K562 (cell line): Measurements from ENCODE around the gene SPEG. TPM values are rescaled to one million over a fixed set of nuclear protein-coding genes. Genes with fewer than 3 reads are reported as not detected.

Experiments used
- ADNP ChIP-seq: fragments of 200-800 bp; sonication (Bioruptor generic); IDR thresholded peaks from 2 replicates; pipeline ENCODE4 v1.6.1; 2016; ENCODE audit warnings: missing genetic modification characterization, missing compliant biosample characterization
- C11orf30 ChIP-seq: fragments of 450-650 bp; IDR thresholded peaks from 2 replicates; pipeline ENCODE4 v1.6.1; 2016; ENCODE audit warnings: low read depth, mild to moderate bottlenecking
- DPF2 ChIP-seq: fragments of 450-650 bp; IDR thresholded peaks from 2 replicates; pipeline ENCODE4 v1.6.1; 2016
- FIP1L1 ChIP-seq: fragments of 200-400 bp; formaldehyde crosslinking; IDR thresholded peaks from 2 replicates; pipeline ENCODE4 v1.6.1; 2018; ENCODE audit warnings: mild to moderate bottlenecking, low read depth, low read length; ENCODE audit not compliant: poor library complexity, severe bottlenecking
- GATAD2B ChIP-seq: fragments of 450-650 bp; IDR thresholded peaks from 2 replicates; pipeline ENCODE4 v1.6.1; 2017; ENCODE audit warnings: mild to moderate bottlenecking, borderline replicate concordance
- GTF2A2 ChIP-seq: IDR thresholded peaks from 2 replicates; pipeline ENCODE4 v1.6.1; 2016; ENCODE audit warnings: mild to moderate bottlenecking, missing genetic modification characterization, missing compliant biosample characterization
- HCFC1 ChIP-seq: IDR thresholded peaks from 2 replicates; pipeline ENCODE4 v1.6.1; 2012; ENCODE audit warnings: low read depth, low read length, improper control_type of control experiment
- HMGXB4 ChIP-seq: sonication (generic); formaldehyde crosslinking; IDR thresholded peaks from 2 replicates; pipeline ENCODE4 v1.8.1; 2023; ENCODE audit warnings: mild to moderate bottlenecking, missing genetic modification reagents
- HNRNPK ChIP-seq: fragments of 200-400 bp; formaldehyde crosslinking; IDR thresholded peaks from one replicate; pipeline ENCODE4 v1.6.1; 2018; ENCODE audit warnings: mild to moderate bottlenecking, low read depth, low read length; ENCODE audit not compliant: poor library complexity, severe bottlenecking
- MEF2A ChIP-seq: IDR thresholded peaks from 2 replicates; pipeline ENCODE4 v1.6.1; 2011; ENCODE audit warnings: low read depth, mild to moderate bottlenecking, low read length, moderate library complexity; ENCODE audit not compliant: control insufficient read depth
- NCOA2 ChIP-seq, 2 experiments: fragments of 450-650 bp; IDR thresholded peaks; 2 replicates each; pipeline ENCODE4 v1.6.1; 2018; ENCODE audit warnings: mild to moderate bottlenecking in 2 of 2, moderate library complexity in 1 of 2; ENCODE audit not compliant: partially characterized antibody in 2 of 2
- PYGO2 ChIP-seq: fragments of 450-650 bp; IDR thresholded peaks from 2 replicates; pipeline ENCODE4 v1.6.1; 2016; ENCODE audit warnings: mild to moderate bottlenecking, missing genetic modification characterization, moderate library complexity, missing compliant biosample characterization
- RFX7 ChIP-seq: fragments of 250-450 bp; sonication (Bioruptor Pico); IDR thresholded peaks from 2 replicates; pipeline ENCODE4 v1.5.1; 2021; ENCODE audit warnings: mild to moderate bottlenecking
- SIX5 ChIP-seq, 2 experiments: IDR thresholded peaks; 2 replicates each; pipeline ENCODE4 v1.6.1; 2011; ENCODE audit warnings: low read length in 2 of 2, borderline replicate concordance in 1 of 2, low read depth in 1 of 2, mild to moderate bottlenecking in 1 of 2, moderate library complexity in 1 of 2; ENCODE audit not compliant: insufficient read depth in 1 of 2
- TCFL5 ChIP-seq: fragments of 250-450 bp; sonication (Bioruptor Pico); conservative IDR thresholded peaks from 2 replicates; pipeline ENCODE4 v1.6.1; 2021; ENCODE audit warnings: mild to moderate bottlenecking, moderate library complexity, matching md5 sums
- TEAD1 ChIP-seq, 2 experiments: fragments of 450-650 bp in 1 of 2; sonication (generic) in 1 of 2; formaldehyde crosslinking; IDR thresholded peaks; 2 replicates each; pipeline versions ENCODE4 v1.4.0 to v1.8.0; 2020 to 2022; ENCODE audit warnings: mild to moderate bottlenecking in 2 of 2, missing genetic modification reagents in 1 of 2
- TFAM ChIP-seq: fragments of 250-450 bp; sonication (Bioruptor Pico); conservative IDR thresholded peaks from 2 replicates; pipeline ENCODE4 v1.5.0; 2021; ENCODE audit warnings: mild to moderate bottlenecking, moderate library complexity
- ZNF212 ChIP-seq: fragments of 450-650 bp; formaldehyde crosslinking; IDR thresholded peaks from 2 replicates; pipeline ENCODE4 v1.4.0; 2020; ENCODE audit warnings: mild to moderate bottlenecking
- ZNF316 ChIP-seq: fragments of 450-650 bp; IDR thresholded peaks from 2 replicates; pipeline ENCODE4 v1.6.1; 2016
- polyA plus RNA-seq, 8 experiments: library from polyadenylated mRNA; depleted of rRNA in 4 of 8; stranded (reverse) in 5 of 8; unstranded in 3 of 8; fragments of >200 nt; fragmentation: Nextera tagmentation in 2 of 8; fragmentation: Illumina TruSeq in 1 of 8; extraction: Ambion mirVana in 2 of 8; extraction: Trizol in 1 of 8; gene quantifications; 2 replicates each; pipeline versions ENCODE4 v1.2.1 to v1.2.3, GENCODE V29; 2011 to 2014; ENCODE audit warnings: inconsistent platforms in 1 of 8, missing spikeins in 1 of 8
- total RNA-seq, 7 experiments: library from RNA; depleted of rRNA in 6 of 7; stranded (reverse); fragments of >200 nt in 6 of 7; fragmentation: Illumina TruSeq in 2 of 7; extraction: Trizol in 2 of 7; gene quantifications; 2 replicates each; pipeline versions ENCODE4 v1.2.1 to v1.2.3, GENCODE V29; 2011 to 2021; ENCODE audit warnings: low replicate concordance in 1 of 7
- TF ChIP-seq, protein P1 (sequence below), 2 experiments: fragments of 200-800 bp in 1 of 2; sonication (Bioruptor generic) in 1 of 2; sonication (generic) in 1 of 2; formaldehyde crosslinking in 1 of 2; IDR thresholded peaks in 1 of 2; conservative IDR thresholded peaks in 1 of 2; 2 replicates each; pipeline versions ENCODE4 v1.5.0 to v1.6.1; 2016 to 2020; ENCODE audit warnings: missing compliant biosample characterization in 1 of 2, missing genetic modification characterization in 1 of 2, missing genetic modification reagents in 1 of 2
- TF ChIP-seq, protein P2 (sequence below), 2 experiments: fragments of 150-350 bp in 1 of 2; IDR thresholded peaks; 2 replicates each; pipeline ENCODE4 v1.6.1; 2012 to 2016; ENCODE audit warnings: low read depth in 2 of 2, low read length in 2 of 2, mild to moderate bottlenecking in 1 of 2, moderate library complexity in 1 of 2
- TF ChIP-seq, protein P3 (sequence below): sonication (generic); formaldehyde crosslinking; IDR thresholded peaks from 2 replicates; pipeline ENCODE4 v1.8.0; 2022; ENCODE audit warnings: mild to moderate bottlenecking, missing genetic modification reagents

Gene SPEG
- total and polyA plus RNA-seq, 9 of the 15 experiments (the other 6 are each of a cell fraction or from before 2014, with no cell fraction given), result 0.49 to 8.7 (median 3.0) TPM

GRCh38 chr2:219406861-219407230 lies 27.8 kb upstream of the SPEG start (continued):
- TF ChIP-seq SIX5 (IDR thresholded peaks at IDR 0.05; ENCODE audit: borderline replicate concordance in 1 of 2, insufficient read depth in 1 of 2, low read depth in 1 of 2, low read length in 2 of 2), result no peak
- TF ChIP-seq, protein P1, sequence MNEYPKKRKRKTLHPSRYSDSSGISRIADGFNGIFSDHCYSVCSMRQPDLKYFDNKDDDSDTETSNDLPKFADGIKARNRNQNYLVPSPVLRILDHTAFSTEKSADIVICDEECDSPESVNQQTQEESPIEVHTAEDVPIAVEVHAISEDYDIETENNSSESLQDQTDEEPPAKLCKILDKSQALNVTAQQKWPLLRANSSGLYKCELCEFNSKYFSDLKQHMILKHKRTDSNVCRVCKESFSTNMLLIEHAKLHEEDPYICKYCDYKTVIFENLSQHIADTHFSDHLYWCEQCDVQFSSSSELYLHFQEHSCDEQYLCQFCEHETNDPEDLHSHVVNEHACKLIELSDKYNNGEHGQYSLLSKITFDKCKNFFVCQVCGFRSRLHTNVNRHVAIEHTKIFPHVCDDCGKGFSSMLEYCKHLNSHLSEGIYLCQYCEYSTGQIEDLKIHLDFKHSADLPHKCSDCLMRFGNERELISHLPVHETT (CRISPR knock-in tag; conservative IDR thresholded peaks at IDR 0.05 in 1 of 2, IDR thresholded peaks at IDR 0.05 in 1 of 2), result no peak
- no peak for TF ChIP-seq HCFC1
- no peak for TF ChIP-seq NCOA2 (IDR thresholded peaks at IDR 0.05; ENCODE audit: partially characterized antibody in 2 of 2)
- 0 out of 2 replicates have a peak, but pooled peaks have one; percentile 6 for TF ChIP-seq DPF2
- no peak for TF ChIP-seq GTF2A2 (tag)
- no peak for TF ChIP-seq HNRNPK
- TF ChIP-seq RFX7, result no peak
- TF ChIP-seq TCFL5 (CRISPR knock-in tag), result no peak
- TF ChIP-seq PYGO2 (tag), result no peak
- no peak for TF ChIP-seq FIP1L1
- TF ChIP-seq, protein P2, sequence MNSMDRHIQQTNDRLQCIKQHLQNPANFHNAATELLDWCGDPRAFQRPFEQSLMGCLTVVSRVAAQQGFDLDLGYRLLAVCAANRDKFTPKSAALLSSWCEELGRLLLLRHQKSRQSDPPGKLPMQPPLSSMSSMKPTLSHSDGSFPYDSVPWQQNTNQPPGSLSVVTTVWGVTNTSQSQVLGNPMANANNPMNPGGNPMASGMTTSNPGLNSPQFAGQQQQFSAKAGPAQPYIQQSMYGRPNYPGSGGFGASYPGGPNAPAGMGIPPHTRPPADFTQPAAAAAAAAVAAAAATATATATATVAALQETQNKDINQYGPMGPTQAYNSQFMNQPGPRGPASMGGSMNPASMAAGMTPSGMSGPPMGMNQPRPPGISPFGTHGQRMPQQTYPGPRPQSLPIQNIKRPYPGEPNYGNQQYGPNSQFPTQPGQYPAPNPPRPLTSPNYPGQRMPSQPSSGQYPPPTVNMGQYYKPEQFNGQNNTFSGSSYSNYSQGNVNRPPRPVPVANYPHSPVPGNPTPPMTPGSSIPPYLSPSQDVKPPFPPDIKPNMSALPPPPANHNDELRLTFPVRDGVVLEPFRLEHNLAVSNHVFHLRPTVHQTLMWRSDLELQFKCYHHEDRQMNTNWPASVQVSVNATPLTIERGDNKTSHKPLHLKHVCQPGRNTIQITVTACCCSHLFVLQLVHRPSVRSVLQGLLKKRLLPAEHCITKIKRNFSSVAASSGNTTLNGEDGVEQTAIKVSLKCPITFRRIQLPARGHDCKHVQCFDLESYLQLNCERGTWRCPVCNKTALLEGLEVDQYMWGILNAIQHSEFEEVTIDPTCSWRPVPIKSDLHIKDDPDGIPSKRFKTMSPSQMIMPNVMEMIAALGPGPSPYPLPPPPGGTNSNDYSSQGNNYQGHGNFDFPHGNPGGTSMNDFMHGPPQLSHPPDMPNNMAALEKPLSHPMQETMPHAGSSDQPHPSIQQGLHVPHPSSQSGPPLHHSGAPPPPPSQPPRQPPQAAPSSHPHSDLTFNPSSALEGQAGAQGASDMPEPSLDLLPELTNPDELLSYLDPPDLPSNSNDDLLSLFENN (IDR thresholded peaks at IDR 0.05; ENCODE audit: low read depth in 2 of 2, low read length in 2 of 2), result no peak
- peak; percentile 63 for TF ChIP-seq C11orf30
- no peak for TF ChIP-seq HMGXB4 (CRISPR knock-in tag)
- TF ChIP-seq, protein P3, sequence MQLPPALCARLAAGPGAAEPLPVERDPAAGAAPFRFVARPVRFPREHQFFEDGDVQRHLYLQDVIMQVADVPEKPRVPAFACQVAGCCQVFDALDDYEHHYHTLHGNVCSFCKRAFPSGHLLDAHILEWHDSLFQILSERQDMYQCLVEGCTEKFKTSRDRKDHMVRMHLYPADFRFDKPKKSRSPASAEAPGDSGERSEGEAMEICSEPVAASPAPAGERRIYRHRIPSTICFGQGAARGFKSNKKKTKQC (CRISPR knock-in tag), result no peak
- no peak for TF ChIP-seq TEAD1 (CRISPR knock-in tag; IDR thresholded peaks at IDR 0.05)
- no peak for TF ChIP-seq ZNF212
- no peak for TF ChIP-seq ADNP
- no peak for TF ChIP-seq GATAD2B
- no peak for TF ChIP-seq TFAM (CRISPR knock-in tag)
- peak; percentile 81 for TF ChIP-seq MEF2A
- TF ChIP-seq ZNF316, result peak; percentile 44
